Thyroid gland (tissue), 4 donors: ENCODE data around the gene DENND10.

Source experiments
- POLR2A ChIP-seq, 2 donors: fragments of 450-650 bp; IDR thresholded peaks; one replicate each; pipeline ENCODE4 v1.6.1; 2017; ENCODE audit warnings: antibody characterized with exemption in 2 of 2, mild to moderate bottlenecking in 2 of 2, moderate library complexity in 1 of 2
- TF ChIP-seq, protein P1 (sequence below), 6 experiments: fragments of 200-600 bp in 3 of 6; fragments of 450-650 bp in 3 of 6; sonication (generic) in 3 of 6; IDR thresholded peaks; one replicate each; pipeline ENCODE4 v1.5.1; 2016 to 2019; ENCODE audit warnings: antibody characterized with exemption in 6 of 6, mild to moderate bottlenecking in 2 of 6, inconsistent platforms in 1 of 6, moderate library complexity in 1 of 6

DNA sequence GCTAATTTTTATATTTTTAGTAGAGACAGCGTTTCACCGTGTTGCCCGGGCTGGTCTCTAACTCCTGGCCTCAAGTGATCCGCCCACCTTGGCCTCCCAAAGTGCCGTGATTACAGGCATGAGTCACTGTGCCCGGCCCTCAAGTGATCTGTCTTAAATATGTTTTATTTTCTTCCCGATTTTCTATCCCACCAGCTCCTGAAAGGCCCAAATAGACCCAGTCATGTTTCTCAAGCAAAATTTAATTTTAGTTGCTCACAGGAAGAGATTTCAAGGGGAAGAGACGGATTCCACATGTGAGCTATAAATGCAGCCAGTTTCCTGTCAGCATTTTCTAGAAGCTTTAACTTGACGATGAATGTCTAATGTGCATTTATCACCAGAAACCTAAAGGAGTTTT is 12.0 kb downstream of the DENND10 start:
- TF ChIP-seq, protein P1, sequence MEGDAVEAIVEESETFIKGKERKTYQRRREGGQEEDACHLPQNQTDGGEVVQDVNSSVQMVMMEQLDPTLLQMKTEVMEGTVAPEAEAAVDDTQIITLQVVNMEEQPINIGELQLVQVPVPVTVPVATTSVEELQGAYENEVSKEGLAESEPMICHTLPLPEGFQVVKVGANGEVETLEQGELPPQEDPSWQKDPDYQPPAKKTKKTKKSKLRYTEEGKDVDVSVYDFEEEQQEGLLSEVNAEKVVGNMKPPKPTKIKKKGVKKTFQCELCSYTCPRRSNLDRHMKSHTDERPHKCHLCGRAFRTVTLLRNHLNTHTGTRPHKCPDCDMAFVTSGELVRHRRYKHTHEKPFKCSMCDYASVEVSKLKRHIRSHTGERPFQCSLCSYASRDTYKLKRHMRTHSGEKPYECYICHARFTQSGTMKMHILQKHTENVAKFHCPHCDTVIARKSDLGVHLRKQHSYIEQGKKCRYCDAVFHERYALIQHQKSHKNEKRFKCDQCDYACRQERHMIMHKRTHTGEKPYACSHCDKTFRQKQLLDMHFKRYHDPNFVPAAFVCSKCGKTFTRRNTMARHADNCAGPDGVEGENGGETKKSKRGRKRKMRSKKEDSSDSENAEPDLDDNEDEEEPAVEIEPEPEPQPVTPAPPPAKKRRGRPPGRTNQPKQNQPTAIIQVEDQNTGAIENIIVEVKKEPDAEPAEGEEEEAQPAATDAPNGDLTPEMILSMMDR (IDR thresholded peaks at IDR 0.05): no peak
- no peak for TF ChIP-seq POLR2A (IDR thresholded peaks at IDR 0.05)
